ENCODE measurements around the gene FBXO31. TPM values are rescaled to one million over a fixed set of nuclear protein-coding genes. Genes with fewer than 3 reads are reported as not detected.

Gene FBXO31
- 10 to 100 TPM; 39.5 to 65.8 TPM for total RNA-seq

GRCh38 chr16:87383505-87384161 lies at the start of gene FBXO31:
Gene FBXO31 (minus strand): TSS chr16:87383776. CDS start chr16:87383744, 32 bp downstream.
- intact Hi-C loops (cut with DNase I): no loop called here
- TF ChIP-seq POLR2AphosphoS5 (IDR thresholded peaks at IDR 0.05) (peak; percentile 66), CTCF (IDR thresholded peaks at IDR 0.05) (no peak), POLR2A (IDR thresholded peaks at IDR 0.05) (peak; percentile 92)
- H3K27me3 ChIP-seq (replicated peaks; ENCODE audit: insufficient read depth): no peaks in the 10 kb centered on the region
- peak within 1 kb of the TSS; percentile 81 to 90 for H3K27ac ChIP-seq
- H3K9me3 ChIP-seq: no peaks in the 10 kb centered on the region
- H3K36me3 ChIP-seq: no peaks in the 10 kb centered on the region
- H3K4me1 ChIP-seq (replicated peaks): peaks cover 9% of the 10 kb centered on the region
- H3K4me3 ChIP-seq: peak within 1 kb of the TSS; percentile 75 to 80
- WGBS: under 1% methylated on average over 47 of the region's 92 CpGs
- peak; percentile 82 for DNase-seq (ENCODE audit: low spot score)

GRCh38 chr16:87432330-87432915 lies 48.8 kb upstream of the FBXO31 start:
- no peak for DNase-seq (ENCODE audit: low spot score)
- no peak overlapping the region for H3K4me3 ChIP-seq
- WGBS: 95% methylated on average over 15 of the region's 15 CpGs
- TF ChIP-seq POLR2A (IDR thresholded peaks at IDR 0.05) (no peak), POLR2AphosphoS5 (IDR thresholded peaks at IDR 0.05) (no peak), CTCF (IDR thresholded peaks at IDR 0.05) (no peak)
- no peaks in the 10 kb centered on the region for H3K36me3 ChIP-seq
- no peak overlapping the region for H3K27ac ChIP-seq
- intact Hi-C loops (cut with DNase I): no loop called here
- H3K27me3 ChIP-seq (replicated peaks; ENCODE audit: insufficient read depth): peaks cover 4% of the 10 kb centered on the region
- H3K9me3 ChIP-seq: no peaks in the 10 kb centered on the region
- no peaks in the 10 kb centered on the region for H3K4me1 ChIP-seq (replicated peaks)

- no peak for DNase-seq (ENCODE audit: low spot score)
- TF ChIP-seq POLR2AphosphoS5 (IDR thresholded peaks at IDR 0.05): no peak
- no peak for TF ChIP-seq CTCF (IDR thresholded peaks at IDR 0.05)
- no peak for TF ChIP-seq POLR2A (IDR thresholded peaks at IDR 0.05)
- Histone ChIP-seq H3K4me1 (replicated peaks) (no peaks in the 10 kb centered on the region), H3K27ac (no peak overlapping the region), H3K9me3 (no peaks in the 10 kb centered on the region), H3K4me3 (no peak overlapping the region), H3K27me3 (replicated peaks; ENCODE audit: insufficient read depth) (peaks cover 4% of the 10 kb centered on the region), H3K36me3 (no peaks in the 10 kb centered on the region)
- intact Hi-C loops (cut with DNase I): no loop called here
- 74% methylated on average over 7 of the region's 7 CpGs for WGBS
Measured at GRCh38 chr16:87431926-87432325, 48.4 kb upstream of the FBXO31 start.

- no peak for DNase-seq (ENCODE audit: low spot score)
- Histone ChIP-seq H3K36me3 (peaks cover 0 to 7% of the 10 kb centered on the region in 2 donors), H3K4me3 (no peak overlapping the region), H3K9me3 (no peaks in the 10 kb centered on the region), H3K27me3 (replicated peaks; ENCODE audit: insufficient read depth) (no peaks in the 10 kb centered on the region), H3K4me1 (replicated peaks) (no peaks in the 10 kb centered on the region), H3K27ac (no peak overlapping the region)
- 93% methylated on average over 18 of the region's 18 CpGs for WGBS
- no peak for TF ChIP-seq POLR2A (IDR thresholded peaks at IDR 0.05)
- TF ChIP-seq CTCF (IDR thresholded peaks at IDR 0.05): no peak
- no peak for TF ChIP-seq POLR2AphosphoS5 (IDR thresholded peaks at IDR 0.05)
- intact Hi-C loops (cut with DNase I): no loop called here
Measured at GRCh38 chr16:87426423-87427215, 43.0 kb upstream of the FBXO31 start.
